ENCODE measurements around the gene COASY.

Gene COASY

GRCh38 chr17:42590886-42591285, 28.9 kb downstream of the COASY start:
- Histone ChIP-seq H3K79me2 (ENCODE audit: insufficient read depth, low read length) (peaks cover 28% of the 10 kb centered on the region), H3K36me3 (ENCODE audit: insufficient read depth, low read length) (peaks cover 67% of the 10 kb centered on the region), H3K27me3 (ENCODE audit: insufficient read depth, low read length, poor library complexity) (no peaks in the 10 kb centered on the region), H3K4me1 (ENCODE audit: insufficient read depth, low read length) (no peaks in the 10 kb centered on the region), H3K9me3 (ENCODE audit: insufficient read depth, low read length, severe bottlenecking) (no peaks in the 10 kb centered on the region), H2AFZ (ENCODE audit: low read depth, low read length) (no peak overlapping the region), H3K4me2 (ENCODE audit: insufficient read depth, low read length) (no peak overlapping the region), H3K27ac (ENCODE audit: low read length) (no peak overlapping the region), H3K9ac (ENCODE audit: low read depth, low read length) (no peak overlapping the region), H4K20me1 (ENCODE audit: insufficient read depth, low read length) (peaks cover 3% of the 10 kb centered on the region), H3K4me3 (ENCODE audit: low read depth in 1 of 2, low read length in 2 of 2) (no peak overlapping the region)
- ATAC-seq (ENCODE audit: insufficient read depth, low read depth) (no peak), DNase-seq (no peak)
- TF ChIP-seq EZH2 (IDR thresholded peaks at IDR 0.05; ENCODE audit: borderline replicate concordance, low read depth, low read length, severe bottlenecking) (no peak), CTCF (IDR thresholded peaks at IDR 0.05; ENCODE audit: borderline replicate concordance, extremely low read depth, low read length, poor library complexity, severe bottlenecking) (no peak)

GRCh38 chr17:42591411-42591810, 29.5 kb downstream of the COASY start:
- H3K36me3 ChIP-seq (ENCODE audit: insufficient read depth, low read length), result peaks cover 63% of the 10 kb centered on the region
- ATAC-seq (ENCODE audit: insufficient read depth, low read depth) (no peak), DNase-seq (no peak)
- no peak overlapping the region for H3K9ac ChIP-seq (ENCODE audit: low read depth, low read length)
- TF ChIP-seq CTCF (IDR thresholded peaks at IDR 0.05; ENCODE audit: borderline replicate concordance, extremely low read depth, low read length, poor library complexity, severe bottlenecking) (no peak), EZH2 (IDR thresholded peaks at IDR 0.05; ENCODE audit: borderline replicate concordance, low read depth, low read length, severe bottlenecking) (no peak)
- H3K27ac ChIP-seq (ENCODE audit: low read length), result no peak overlapping the region
- H3K9me3 ChIP-seq (ENCODE audit: insufficient read depth, low read length, severe bottlenecking), result no peaks in the 10 kb centered on the region
- H3K4me2 ChIP-seq (ENCODE audit: insufficient read depth, low read length), result no peak overlapping the region
- no peaks in the 10 kb centered on the region for H3K27me3 ChIP-seq (ENCODE audit: insufficient read depth, low read length, poor library complexity)
- H3K79me2 ChIP-seq (ENCODE audit: insufficient read depth, low read length), result peaks cover 30% of the 10 kb centered on the region
- H4K20me1 ChIP-seq (ENCODE audit: insufficient read depth, low read length), result peaks cover 3% of the 10 kb centered on the region
- H3K4me1 ChIP-seq (ENCODE audit: insufficient read depth, low read length), result no peaks in the 10 kb centered on the region
- no peak overlapping the region for H3K4me3 ChIP-seq (ENCODE audit: low read depth in 1 of 2, low read length in 2 of 2)
- H2AFZ ChIP-seq (ENCODE audit: low read depth, low read length), result no peak overlapping the region

DNA sequence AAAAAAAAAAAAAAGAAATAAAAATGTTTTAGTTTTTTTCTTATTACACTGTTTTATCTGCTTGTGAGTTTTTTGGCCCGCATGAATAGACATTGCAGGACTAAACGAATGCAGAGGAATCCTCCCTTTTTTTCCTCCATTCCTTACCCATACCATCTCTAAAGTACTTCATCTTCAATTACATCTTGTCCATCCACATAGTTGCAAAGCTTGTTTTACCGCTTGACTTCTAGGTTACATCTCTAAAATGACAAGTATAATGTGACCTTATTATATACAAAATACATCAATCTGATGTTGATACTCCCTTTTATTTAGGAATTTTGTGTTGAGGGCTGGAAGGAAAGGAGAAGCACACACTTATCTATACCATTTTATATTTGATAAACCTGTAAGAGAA, 34.4 kb downstream of the COASY start:
- H4K20me1 ChIP-seq (ENCODE audit: insufficient read depth, low read length), result peaks cover 15% of the 10 kb centered on the region
- H3K79me2 ChIP-seq (ENCODE audit: insufficient read depth, low read length), result peaks cover 70% of the 10 kb centered on the region
- TF ChIP-seq EZH2 (IDR thresholded peaks at IDR 0.05; ENCODE audit: borderline replicate concordance, low read depth, low read length, severe bottlenecking) (no peak), CTCF (IDR thresholded peaks at IDR 0.05; ENCODE audit: borderline replicate concordance, extremely low read depth, low read length, poor library complexity, severe bottlenecking) (no peak)

GRCh38 chr17:42598905-42599304, 37.0 kb downstream of the COASY start:
- ATAC-seq (ENCODE audit: insufficient read depth, low read depth) (no peak), DNase-seq (no peak)
- H3K79me2 ChIP-seq (ENCODE audit: insufficient read depth, low read length), result peaks cover 75% of the 10 kb centered on the region
- no peak overlapping the region for H3K9ac ChIP-seq (ENCODE audit: low read depth, low read length)
- H3K27me3 ChIP-seq (ENCODE audit: insufficient read depth, low read length, poor library complexity), result no peaks in the 10 kb centered on the region
- H3K4me2 ChIP-seq (ENCODE audit: insufficient read depth, low read length), result no peak overlapping the region
- peaks cover 21% of the 10 kb centered on the region for H4K20me1 ChIP-seq (ENCODE audit: insufficient read depth, low read length)
- no peak for TF ChIP-seq EZH2 (IDR thresholded peaks at IDR 0.05; ENCODE audit: borderline replicate concordance, low read depth, low read length, severe bottlenecking)
- TF ChIP-seq CTCF (IDR thresholded peaks at IDR 0.05; ENCODE audit: borderline replicate concordance, extremely low read depth, low read length, poor library complexity, severe bottlenecking), result no peak
- peaks cover 19% of the 10 kb centered on the region for H3K36me3 ChIP-seq (ENCODE audit: insufficient read depth, low read length)
- no peak overlapping the region for H3K4me3 ChIP-seq (ENCODE audit: low read depth in 1 of 2, low read length in 2 of 2)
- no peaks in the 10 kb centered on the region for H3K9me3 ChIP-seq (ENCODE audit: insufficient read depth, low read length, severe bottlenecking)
- no peak overlapping the region for H3K27ac ChIP-seq (ENCODE audit: low read length)
- H3K4me1 ChIP-seq (ENCODE audit: insufficient read depth, low read length), result no peaks in the 10 kb centered on the region
- H2AFZ ChIP-seq (ENCODE audit: low read depth, low read length), result no peak overlapping the region

More for the DNA sequence above, 34.4 kb downstream of the COASY start:
- Histone ChIP-seq H2AFZ (ENCODE audit: low read depth, low read length) (no peak overlapping the region), H3K9ac (ENCODE audit: low read depth, low read length) (no peak overlapping the region), H3K9me3 (ENCODE audit: insufficient read depth, low read length, severe bottlenecking) (no peaks in the 10 kb centered on the region), H3K36me3 (ENCODE audit: insufficient read depth, low read length) (peaks cover 21% of the 10 kb centered on the region), H3K4me2 (ENCODE audit: insufficient read depth, low read length) (no peak overlapping the region), H3K27ac (ENCODE audit: low read length) (no peak overlapping the region), H3K4me3 (ENCODE audit: low read depth in 1 of 2, low read length in 2 of 2) (no peak overlapping the region), H3K27me3 (ENCODE audit: insufficient read depth, low read length, poor library complexity) (no peaks in the 10 kb centered on the region), H3K4me1 (ENCODE audit: insufficient read depth, low read length) (no peaks in the 10 kb centered on the region)
- DNase-seq (no peak), ATAC-seq (ENCODE audit: insufficient read depth, low read depth) (no peak)

Data from DND-41 (cell line).